ENCODE measurements around the gene BABAM2. TPM values are rescaled to one million over a fixed set of nuclear protein-coding genes. Genes with fewer than 3 reads are reported as not detected.

The BABAM2 gene
- total and polyA plus RNA-seq, 2 experiments from 2014 or later = 17.8 to 21.5 TPM

- no peaks in the 10 kb centered on the region for H3K9me3 Mint-ChIP-seq
- H3K4me1 ChIP-seq (ENCODE audit: insufficient read depth) = no peaks in the 10 kb centered on the region
- H3K79me2 ChIP-seq (replicated peaks; ENCODE audit: insufficient read depth) = no peaks in the 10 kb centered on the region
- H3F3A ChIP-seq (replicated peaks; ENCODE audit: low read depth) = no peaks in the 10 kb centered on the region
- H3K27me3 ChIP-seq (ENCODE audit: insufficient read depth) = no peaks in the 10 kb centered on the region
- peaks cover 4% of the 10 kb centered on the region for H3K27me3 Mint-ChIP-seq (ENCODE audit: insufficient read depth, low read depth, poor library complexity)
- no peak overlapping the region for H3K27ac Mint-ChIP-seq
- no peaks in the 10 kb centered on the region for H3K9me2 ChIP-seq (ENCODE audit: insufficient read depth)
- no peaks in the 10 kb centered on the region for H3K36me3 ChIP-seq (ENCODE audit: insufficient read depth)
- no peak for DNase-seq (ENCODE audit: low spot score)
- H3K4me2 ChIP-seq = no peak overlapping the region
- H3K27ac ChIP-seq (ENCODE audit: low read depth) = no peak overlapping the region
- H3K4me3 ChIP-seq = no peak overlapping the region
- H2AFZ ChIP-seq = no peak overlapping the region
- ATAC-seq = no peak
- peaks cover 14% of the 10 kb centered on the region for H3K4me1 Mint-ChIP-seq
- no peaks in the 10 kb centered on the region for H3K36me3 Mint-ChIP-seq (ENCODE audit: low read depth)
- no peak for TF ChIP-seq ZNF331 (CRISPR knock-in tag; IDR thresholded peaks at IDR 0.05; ENCODE audit: low read depth)
- no peak for TF ChIP-seq CREB1 (CRISPR knock-in tag; IDR thresholded peaks at IDR 0.05; ENCODE audit: low read depth)
- no peak for TF ChIP-seq CTCF (conservative IDR thresholded peaks at IDR 0.05; ENCODE audit: low read depth in 2 of 2)
- no peak overlapping the region for H3K4me3 Mint-ChIP-seq
- H4K20me1 ChIP-seq (replicated peaks; ENCODE audit: insufficient read depth) = no peaks in the 10 kb centered on the region
Measured at GRCh38 chr2:28358668-28359201, 468.2 kb downstream of the BABAM2 start.

- Mint-ChIP-seq H3K27ac (no peak overlapping the region), H3K4me1 (peaks cover 14% of the 10 kb centered on the region), H3K36me3 (ENCODE audit: low read depth) (no peaks in the 10 kb centered on the region), H3K4me3 (no peak overlapping the region), H3K27me3 (ENCODE audit: insufficient read depth, low read depth, poor library complexity) (peaks cover 6% of the 10 kb centered on the region), H3K9me3 (no peaks in the 10 kb centered on the region)
- Histone ChIP-seq H3K27ac (ENCODE audit: low read depth) (no peak overlapping the region), H4K20me1 (replicated peaks; ENCODE audit: insufficient read depth) (no peaks in the 10 kb centered on the region), H3K4me1 (ENCODE audit: insufficient read depth) (no peaks in the 10 kb centered on the region), H2AFZ (no peak overlapping the region), H3K4me2 (no peak overlapping the region), H3K79me2 (replicated peaks; ENCODE audit: insufficient read depth) (no peaks in the 10 kb centered on the region), H3K27me3 (ENCODE audit: insufficient read depth) (no peaks in the 10 kb centered on the region), H3K4me3 (no peak overlapping the region), H3K9me2 (ENCODE audit: insufficient read depth) (no peaks in the 10 kb centered on the region), H3K36me3 (ENCODE audit: insufficient read depth) (no peaks in the 10 kb centered on the region), H3F3A (replicated peaks; ENCODE audit: low read depth) (no peaks in the 10 kb centered on the region)
- no peak for ATAC-seq
- DNase-seq (ENCODE audit: low spot score) = no peak
- TF ChIP-seq EZH2 (IDR thresholded peaks at IDR 0.05; ENCODE audit: low read depth, unreplicated experiment) (no peak), CTCF (conservative IDR thresholded peaks at IDR 0.05; ENCODE audit: low read depth in 2 of 2) (no peak), REST (IDR thresholded peaks at IDR 0.05; ENCODE audit: unreplicated experiment) (no peak), ZNF114 (CRISPR knock-in tag; IDR thresholded peaks at IDR 0.05) (no peak), NANOG (IDR thresholded peaks at IDR 0.05; ENCODE audit: borderline replicate concordance) (no peak), CREB1 (CRISPR knock-in tag; IDR thresholded peaks at IDR 0.05; ENCODE audit: low read depth) (no peak)
Measured at GRCh38 chr2:28359222-28360057, 468.9 kb downstream of the BABAM2 start.
